Motor neuron (in vitro differentiated cells): Measurements from ENCODE around the gene POU4F3. TPM values are rescaled to one million over a fixed set of nuclear protein-coding genes. Genes with fewer than 3 reads are reported as not detected.
"Not testable (repeated sequence)": the region's sequence is repeated elsewhere in the genome, so short reads cannot be mapped to it uniquely, and the experiment has no call there.

Experiments
- ATAC-seq, 8 experiments: fragments of 200-7000 bp; cut with Tn5 transposase; replicated peaks in 6 of 8; 2 replicates each; pipeline ENCODE4 v1.8.0; 2021; ENCODE audit warnings: mild to moderate bottlenecking in 8 of 8, moderate library complexity in 8 of 8
- H3K27ac ChIP-seq, 2 donors: fragments of 250-450 bp; sonication (Bioruptor Pico); 2 replicates each; pipeline ENCODE4 v1.9.0; 2021; ENCODE audit warnings: antibody characterized with exemption in 2 of 2, mild to moderate bottlenecking in 2 of 2, moderate library complexity in 1 of 2
- H3K4me1 ChIP-seq, 2 donors: fragments of 250-450 bp; sonication (Bioruptor Pico); replicated peaks in 1 of 2; 2 replicates each; pipeline ENCODE4 v1.6.1; 2021; ENCODE audit warnings: antibody characterized with exemption in 2 of 2, mild to moderate bottlenecking in 2 of 2, moderate library complexity in 1 of 2
- H3K4me3 ChIP-seq, 5 donors: fragments of 250-450 bp; sonication (Bioruptor Pico); 2 replicates each; pipeline ENCODE4 v1.9.0; 2021; ENCODE audit warnings: antibody characterized with exemption in 5 of 5, mild to moderate bottlenecking in 5 of 5, moderate library complexity in 4 of 5
- WGBS, 10 experiments: fragments of 450-650 bp; shearing (Covaris generic); methylation state at CpG; one replicate each; pipeline ENCODE4 v1.0.0; 2022; 5-methylcytosine and 5-hydroxymethylcytosine counted together
- in situ Hi-C, 9 experiments: fragments of 400-800 bp; cut with MboI; loops; one replicate each; pipeline ENCODE4 v1.15.0; 2021; ENCODE audit warnings: low sequenced_read_pairs in 9 of 9, low pct_unique_long_range_greater_than_20kb in 2 of 9; ENCODE audit not compliant: unreplicated experiment in 9 of 9
- total RNA-seq, 8 experiments: library from RNA; unstranded; fragments of 300-600 nt; gene quantifications; 2 replicates each; pipeline versions ENCODE4 v1.2.3 to v1.2.4, GENCODE V29; 2022

POU4F3 gene
- 1 to 10 TPM in 1 of 8 experiments, under 1 TPM in 5, not detected in 2; 0.11 to 1.1 (median 0.49) TPM for total RNA-seq

DNA sequence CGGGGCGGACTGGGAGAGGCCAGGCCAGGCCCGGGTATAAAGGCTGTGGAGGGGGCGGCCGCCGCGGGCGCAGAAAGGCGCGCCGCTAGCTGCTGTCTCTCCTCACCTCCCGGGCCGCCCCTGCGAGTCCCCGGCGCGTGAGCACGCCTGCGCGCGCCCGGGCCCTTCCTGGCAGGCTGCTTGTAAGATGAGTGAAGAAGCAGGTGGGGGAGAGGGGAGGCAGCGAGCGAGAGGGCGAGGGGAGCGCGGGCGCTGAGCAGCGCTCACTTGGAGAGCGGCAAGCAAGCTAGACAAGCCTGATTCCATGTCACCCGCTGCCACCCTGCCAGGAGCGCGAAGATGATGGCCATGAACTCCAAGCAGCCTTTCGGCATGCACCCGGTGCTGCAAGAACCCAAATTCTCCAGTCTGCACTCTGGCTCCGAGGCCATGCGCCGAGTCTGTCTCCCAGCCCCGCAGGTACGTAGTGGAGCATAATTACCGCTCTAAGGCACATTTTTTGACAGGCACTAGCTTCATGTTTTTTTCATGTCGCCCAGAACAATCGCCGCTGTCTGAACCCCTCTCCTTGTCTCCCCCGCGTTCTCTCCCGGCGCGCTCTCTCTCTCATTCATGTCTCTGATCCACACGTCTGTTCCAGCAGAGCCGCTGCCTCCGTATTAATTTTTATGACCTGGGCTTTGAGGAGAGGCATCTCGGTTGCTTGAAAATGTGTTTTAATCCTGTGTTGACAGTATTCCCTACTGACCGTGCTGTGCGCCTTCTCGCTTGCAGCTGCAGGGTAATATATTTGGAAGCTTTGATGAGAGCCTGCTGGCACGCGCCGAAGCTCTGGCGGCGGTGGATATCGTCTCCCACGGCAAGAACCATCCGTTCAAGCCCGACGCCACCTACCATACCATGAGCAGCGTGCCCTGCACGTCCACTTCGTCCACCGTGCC, at the start of gene POU4F3:
TSS of gene POU4F3 (plus strand) at position 66 of the 941 bp plus-strand sequence. CDS start at position 340, 274 bp downstream.
- peak in 5 of 8 experiments; percentile 70 to 87 (median 81) for ATAC-seq
- in situ Hi-C loops = no loop called here
- H3K4me3 ChIP-seq = peak within 1 kb of the TSS; percentile 7 to 24 (median 15)
- no peak within 1 kb of the TSS for H3K27ac ChIP-seq
- WGBS, 10 experiments = 0 to 14% (median 4%) methylated on average over 2 to 15 of the region's 70 CpGs; no CpG with 5 or more reads in 2 of the 10 experiments
- H3K4me1 ChIP-seq = peaks cover 0 to 5% of the 10 kb centered on the region in 2 donors

- 43 to 100% (median 93%) methylated on average over 2 of the region's 2 CpGs; no CpG with 5 or more reads in 1 of the 10 experiments for WGBS, 10 experiments
- ATAC-seq = peak in 1 of 8 experiments; percentile 64
- Histone ChIP-seq H3K27ac (no peak overlapping the region), H3K4me3 (no peak overlapping the region), H3K4me1 (no peaks in the 10 kb centered on the region)
- in situ Hi-C loops = loop anchor here in 2 of 9 experiments (10.0 to 25.0 kb wide), 3 partner anchors 104 to 147 kb away; partner anchors contain the start of gene TCERG1 (in 1 of the 2)
Measured at GRCh38 chr5:146290318-146290717, 48.3 kb upstream of the POU4F3 start.

- no peak overlapping the region for H3K27ac ChIP-seq
- no peak overlapping the region for H3K4me3 ChIP-seq
- in situ Hi-C loops = loop anchor here in 2 of 9 experiments (10.0 to 25.0 kb wide), 3 partner anchors 103 to 146 kb away; partner anchors contain the start of gene TCERG1 (in 1 of the 2)
- 5 to 41% (median 22%) methylated on average over 3 to 5 of the region's 5 CpGs for WGBS, 10 experiments
- ATAC-seq = peak in 5 of 8 experiments; percentile 21 to 86 (median 72)
- no peaks in the 10 kb centered on the region for H3K4me1 ChIP-seq
Measured at GRCh38 chr5:146291421-146292074, 47.1 kb upstream of the POU4F3 start.

- H3K4me1 ChIP-seq = no peaks in the 10 kb centered on the region
- WGBS, 10 experiments = 0 to 100% (median 87%) methylated on average over 2 to 6 of the region's 7 CpGs
- ATAC-seq = no peak
- in situ Hi-C loops = loop anchor here in 2 of 9 experiments (10.0 to 25.0 kb wide), 3 partner anchors 99 to 141 kb away; partner anchors contain the start of gene TCERG1 (in 1 of the 2)
- H3K27ac ChIP-seq = no peak overlapping the region
- no peak overlapping the region for H3K4me3 ChIP-seq
Measured at GRCh38 chr5:146296245-146296644, 42.4 kb upstream of the POU4F3 start.

DNA sequence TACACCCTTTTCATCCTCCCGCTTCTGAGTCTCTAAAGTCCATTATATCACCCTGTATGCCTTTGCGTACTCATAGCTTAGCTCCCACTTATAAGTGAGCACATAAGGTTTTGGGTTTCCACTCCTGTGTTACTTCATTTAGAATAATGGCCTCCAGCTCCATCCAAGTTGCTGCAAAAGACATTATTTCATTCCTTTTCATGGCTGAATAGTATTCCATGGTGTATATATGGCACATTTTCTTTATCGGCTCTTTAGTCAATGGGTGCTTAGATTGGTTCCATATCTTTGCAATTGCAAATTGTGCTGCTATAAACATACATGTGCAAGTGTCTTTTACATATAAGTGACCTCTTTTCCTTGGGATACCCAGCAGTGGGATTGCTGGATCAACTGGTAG, 39.7 kb upstream of the POU4F3 start:
- in situ Hi-C loops = loop anchor here in 2 of 9 experiments (10.0 to 25.0 kb wide), 3 partner anchors 96 to 138 kb away; partner anchors contain the start of gene TCERG1 (in 1 of the 2)
- not testable (repeated sequence) for ATAC-seq
- 90 to 100% (median 100%) methylated on average over 1 to 3 of the region's 3 CpGs for WGBS, 10 experiments

DNA sequence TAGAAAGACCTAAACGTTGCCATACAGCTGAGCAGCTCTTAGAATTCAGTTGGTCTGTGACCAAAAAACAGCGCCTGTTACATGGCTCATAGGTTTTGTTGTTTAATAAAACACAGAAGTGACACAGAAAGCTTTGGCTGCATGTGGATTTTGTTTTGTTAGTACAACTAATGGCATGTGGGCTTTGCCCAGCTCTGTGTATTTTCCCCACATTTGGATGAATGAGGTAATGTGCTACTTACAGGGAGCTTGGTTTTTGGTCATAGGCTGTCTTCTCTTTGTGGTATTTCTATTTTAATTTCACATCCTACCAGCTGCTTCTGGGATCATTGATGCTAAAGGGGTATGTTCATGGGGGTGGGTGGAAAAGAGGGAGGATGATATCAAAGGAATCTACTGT, 37.0 kb upstream of the POU4F3 start:
- ATAC-seq = peak in 1 of 8 experiments; percentile 51
- Histone ChIP-seq H3K27ac (no peak overlapping the region), H3K4me3 (no peak overlapping the region), H3K4me1 (no peaks in the 10 kb centered on the region)
- WGBS, 10 experiments = 0 to 83% (median 56%) methylated on average over 1 to 2 of the region's 2 CpGs; no CpG with 5 or more reads in 3 of the 10 experiments
- in situ Hi-C loops = no loop called here

More for the DNA sequence above, 39.7 kb upstream of the POU4F3 start:
- H3K4me3 ChIP-seq, H3K4me1 ChIP-seq, H3K27ac ChIP-seq: not testable (repeated sequence)

DNA sequence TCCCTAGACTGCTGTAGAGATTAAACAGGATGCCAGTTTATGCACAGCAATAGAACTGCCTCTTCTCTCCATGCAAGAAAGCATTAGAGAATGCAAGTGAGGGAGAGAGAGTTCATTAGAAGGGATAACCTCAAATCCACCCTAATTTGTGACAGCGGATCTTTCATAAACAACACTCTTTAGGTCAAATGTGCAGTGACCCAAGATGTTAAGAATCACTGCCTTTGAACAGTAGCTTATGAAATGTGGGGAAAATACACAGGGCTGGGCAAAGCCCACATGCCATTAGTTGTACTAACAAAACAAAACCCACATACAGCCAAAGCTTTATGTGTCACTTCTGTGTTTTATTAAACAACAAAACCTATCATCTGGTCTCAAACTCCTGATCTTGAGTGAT, 36.2 kb upstream of the POU4F3 start:
- peak in 1 of 8 experiments; percentile 58 for ATAC-seq
- Histone ChIP-seq H3K4me3 (no peak overlapping the region), H3K4me1 (no peaks in the 10 kb centered on the region), H3K27ac (no peak overlapping the region)
- in situ Hi-C loops = no loop called here
- WGBS, 10 experiments = 60 to 100% (median 83%) methylated on average over 1 of the region's 1 CpG; no CpG with 5 or more reads in 6 of the 10 experiments

GRCh38 chr5:146306838-146307237, 31.8 kb upstream of the POU4F3 start:
- WGBS, 10 experiments = 0 to 100% (median 57%) methylated on average over 1 of the region's 1 CpG; no CpG with 5 or more reads in 5 of the 10 experiments

DNA sequence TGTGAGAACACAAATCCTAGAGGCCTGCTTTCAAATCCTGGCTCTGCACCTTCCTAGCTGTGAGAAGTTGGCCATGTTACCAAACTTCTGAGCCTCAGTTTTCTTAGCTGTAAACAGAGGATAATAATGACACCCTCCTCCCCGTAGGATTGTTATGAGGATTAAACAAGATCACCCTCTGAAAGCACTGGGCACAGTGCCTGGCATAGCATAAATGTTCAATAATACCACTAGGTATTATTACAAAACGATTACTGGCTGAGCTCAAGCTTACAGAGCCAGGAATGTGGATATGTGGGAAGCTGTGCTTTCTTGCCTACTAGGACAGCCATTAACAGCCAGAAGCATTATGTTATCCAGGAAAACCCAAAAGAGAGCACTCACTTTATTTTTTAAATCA, 30.8 kb upstream of the POU4F3 start:
- no peak overlapping the region for H3K4me3 ChIP-seq
- ATAC-seq = no peak
- H3K27ac ChIP-seq = no peak overlapping the region
- WGBS, 10 experiments = 0 to 100% (median 59%) methylated on average over 1 to 2 of the region's 2 CpGs; no CpG with 5 or more reads in 2 of the 10 experiments
- no peaks in the 10 kb centered on the region for H3K4me1 ChIP-seq
- in situ Hi-C loops = no loop called here

More at GRCh38 chr5:146306838-146307237, 31.8 kb upstream of the POU4F3 start:
- Histone ChIP-seq H3K4me1 (no peaks in the 10 kb centered on the region), H3K4me3 (no peak overlapping the region), H3K27ac (no peak overlapping the region)
- ATAC-seq = no peak
- in situ Hi-C loops = no loop called here

- in situ Hi-C loops = no loop called here
Measured at GRCh38 chr5:146310540-146310939, 28.1 kb upstream of the POU4F3 start.

DNA sequence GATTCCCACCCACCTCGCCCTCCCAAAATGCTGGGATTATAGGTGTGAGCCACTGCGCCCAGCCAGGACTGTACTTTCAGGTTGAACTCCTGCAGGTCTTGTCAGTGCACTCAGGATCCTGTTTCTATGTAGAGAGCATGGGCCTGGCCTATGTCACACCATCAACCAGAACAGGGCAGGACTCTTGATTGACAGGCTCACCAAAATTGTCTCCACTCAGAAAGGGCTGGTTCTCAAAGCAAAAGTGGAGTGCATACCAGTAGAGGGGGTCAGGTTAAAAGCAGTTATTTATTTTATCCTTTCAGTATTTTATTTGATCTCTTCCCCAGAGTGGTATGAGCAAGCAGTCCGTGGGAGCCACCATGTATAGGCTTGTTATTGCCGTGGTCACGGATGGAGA, 27.4 kb upstream of the POU4F3 start:
- no peak overlapping the region for H3K4me3 ChIP-seq
- H3K27ac ChIP-seq = no peak overlapping the region
- 14 to 94% (median 78%) methylated on average over 1 to 3 of the region's 5 CpGs; no CpG with 5 or more reads in 5 of the 10 experiments for WGBS, 10 experiments
- no peak for ATAC-seq
- no peaks in the 10 kb centered on the region for H3K4me1 ChIP-seq
- in situ Hi-C loops = no loop called here

More at GRCh38 chr5:146310540-146310939, 28.1 kb upstream of the POU4F3 start:
- Histone ChIP-seq H3K4me3 (no peak overlapping the region), H3K27ac (no peak overlapping the region), H3K4me1 (no peaks in the 10 kb centered on the region)
- ATAC-seq = peak in 3 of 8 experiments; percentile 24 to 92 (median 67)

DNA sequence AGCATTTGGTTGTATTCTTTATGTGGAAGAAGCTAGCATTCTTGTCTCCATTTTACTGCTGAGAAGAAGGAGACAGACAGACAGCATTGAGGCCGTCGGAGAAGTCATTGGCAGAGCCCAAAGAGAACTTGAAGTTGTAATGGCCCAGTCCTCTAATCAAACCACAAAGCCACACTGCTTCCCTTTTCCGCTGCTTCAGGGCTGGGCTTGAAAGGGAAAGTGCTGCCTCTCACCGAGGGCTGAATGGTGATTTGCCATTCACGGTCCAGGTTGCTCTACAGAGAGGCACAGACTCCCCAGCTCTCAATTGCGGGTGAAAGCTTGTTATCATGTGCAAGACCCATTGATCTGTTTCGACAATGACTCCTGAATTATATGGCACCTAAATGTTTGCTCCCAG, 25.6 kb upstream of the POU4F3 start:
- no peak for ATAC-seq
- in situ Hi-C loops = no loop called here
- no peak overlapping the region for H3K27ac ChIP-seq
- H3K4me3 ChIP-seq = no peak overlapping the region
- H3K4me1 ChIP-seq = no peaks in the 10 kb centered on the region
- 20 to 77% (median 57%) methylated on average over 1 to 7 of the region's 7 CpGs; no CpG with 5 or more reads in 3 of the 10 experiments for whole genome bisulfite sequencing, 10 experiments
